HG03066 (cell line): ENCODE data around the gene ZBTB14.

Experiments used
- ATAC-seq: cut with Tn5 transposase; IDR thresholded peaks from one replicate; pipeline ENCODE4 v1.9.1; 2021; ENCODE audit warnings: low read depth; ENCODE audit not compliant: unreplicated experiment

The ZBTB14 gene, protein sequence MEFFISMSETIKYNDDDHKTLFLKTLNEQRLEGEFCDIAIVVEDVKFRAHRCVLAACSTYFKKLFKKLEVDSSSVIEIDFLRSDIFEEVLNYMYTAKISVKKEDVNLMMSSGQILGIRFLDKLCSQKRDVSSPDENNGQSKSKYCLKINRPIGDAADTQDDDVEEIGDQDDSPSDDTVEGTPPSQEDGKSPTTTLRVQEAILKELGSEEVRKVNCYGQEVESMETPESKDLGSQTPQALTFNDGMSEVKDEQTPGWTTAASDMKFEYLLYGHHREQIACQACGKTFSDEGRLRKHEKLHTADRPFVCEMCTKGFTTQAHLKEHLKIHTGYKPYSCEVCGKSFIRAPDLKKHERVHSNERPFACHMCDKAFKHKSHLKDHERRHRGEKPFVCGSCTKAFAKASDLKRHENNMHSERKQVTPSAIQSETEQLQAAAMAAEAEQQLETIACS

DNA sequence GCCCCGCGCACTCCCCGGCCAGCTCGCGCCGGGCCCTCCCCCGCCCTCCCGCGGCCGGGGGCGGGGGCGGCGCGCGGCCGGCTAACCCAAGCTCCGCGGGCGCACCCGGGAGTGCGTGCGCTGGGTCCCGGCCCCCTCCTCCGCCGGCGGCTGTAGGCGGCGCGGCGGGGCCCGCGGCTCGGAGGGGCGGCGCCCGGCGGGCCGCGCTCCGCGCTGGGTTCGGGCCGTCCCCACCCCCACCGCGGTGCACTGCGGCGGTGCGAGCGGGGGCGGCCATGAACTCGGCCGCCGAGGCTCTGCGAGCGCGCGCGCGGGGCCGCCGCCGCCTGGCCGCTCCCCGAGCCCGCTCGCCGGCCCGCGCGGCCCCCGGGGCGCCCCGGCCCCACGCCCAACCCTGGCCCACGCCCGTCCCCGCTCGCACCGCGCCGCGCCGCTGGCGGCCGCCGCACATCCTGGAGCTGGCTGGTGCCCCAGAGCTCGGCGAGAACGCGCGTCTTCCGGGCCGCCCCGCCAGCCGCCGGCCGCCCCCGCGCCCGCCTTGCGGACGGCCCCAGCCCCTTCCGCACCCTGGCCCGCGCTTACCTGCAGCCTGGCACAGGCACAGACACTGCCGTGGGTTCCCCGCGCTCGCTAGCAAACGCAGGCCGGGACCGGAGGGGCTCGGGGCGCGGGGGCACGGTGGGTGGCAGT is at the start of gene ZBTB14:
Gene ZBTB14 (minus strand): TSS at position 496 of the 690 bp plus-strand sequence. CDS start 2,480 bp downstream, outside the sequence.
- peak; percentile 28 for ATAC-seq

DNA sequence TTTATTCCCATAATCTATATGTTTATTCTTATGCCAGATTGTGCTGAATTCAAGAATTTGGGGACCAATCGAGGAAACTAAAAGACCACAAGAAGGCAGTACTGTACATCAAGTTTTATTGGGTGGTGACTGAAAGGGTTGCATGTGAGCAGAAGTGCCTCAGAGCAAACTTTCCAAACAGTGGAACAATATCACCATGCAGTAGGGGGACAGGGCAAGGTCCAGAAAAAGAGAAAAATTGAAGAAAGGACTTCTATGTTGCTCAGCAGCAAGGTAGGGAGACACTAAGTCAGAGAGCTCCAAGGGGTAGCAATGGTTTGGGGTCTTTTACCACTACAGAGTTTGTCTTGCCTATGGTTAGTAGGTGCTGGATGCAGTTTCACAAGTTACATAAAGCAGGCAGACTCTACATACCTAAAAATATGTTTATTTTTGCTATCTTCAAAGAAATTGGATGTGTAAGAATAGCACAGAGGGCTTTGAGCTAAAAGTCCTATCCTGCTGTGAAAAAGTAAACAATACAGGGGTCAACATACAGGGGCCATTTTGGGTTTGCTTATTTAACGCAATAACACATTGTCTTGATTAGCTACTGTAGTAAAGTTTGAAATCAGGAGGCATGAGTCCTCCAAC is 43.8 kb upstream of the ZBTB14 start:
- no peak for ATAC-seq

DNA sequence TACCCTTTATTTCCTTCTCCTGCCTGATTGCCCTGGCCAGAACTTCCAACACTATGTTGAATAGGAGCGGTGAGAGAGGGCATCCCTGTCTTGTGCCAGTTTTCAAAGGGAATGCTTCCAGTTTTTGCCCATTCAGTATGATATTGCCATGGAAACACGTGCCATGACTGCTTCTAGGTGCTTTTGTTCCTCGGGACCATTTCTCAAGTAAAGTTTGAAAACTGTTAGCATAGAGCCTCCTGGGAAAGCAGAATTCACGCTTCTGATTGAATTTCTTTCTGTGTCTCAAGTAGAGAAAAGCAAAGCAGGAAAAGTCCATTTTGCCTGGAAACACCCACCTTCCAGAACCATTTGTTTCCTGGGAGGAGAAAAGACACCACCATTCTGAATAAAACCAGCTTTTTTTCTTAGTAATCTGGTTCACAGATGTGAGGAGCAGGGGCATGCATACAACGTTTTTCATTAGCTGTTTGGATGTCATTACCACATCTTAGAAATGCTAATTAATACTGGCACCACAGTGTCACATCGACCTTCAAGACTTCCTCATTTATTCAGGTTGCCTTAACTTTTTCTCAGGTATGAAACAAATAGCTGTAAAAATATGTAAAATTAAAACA is 39.0 kb upstream of the ZBTB14 start:
- no peak for ATAC-seq

DNA sequence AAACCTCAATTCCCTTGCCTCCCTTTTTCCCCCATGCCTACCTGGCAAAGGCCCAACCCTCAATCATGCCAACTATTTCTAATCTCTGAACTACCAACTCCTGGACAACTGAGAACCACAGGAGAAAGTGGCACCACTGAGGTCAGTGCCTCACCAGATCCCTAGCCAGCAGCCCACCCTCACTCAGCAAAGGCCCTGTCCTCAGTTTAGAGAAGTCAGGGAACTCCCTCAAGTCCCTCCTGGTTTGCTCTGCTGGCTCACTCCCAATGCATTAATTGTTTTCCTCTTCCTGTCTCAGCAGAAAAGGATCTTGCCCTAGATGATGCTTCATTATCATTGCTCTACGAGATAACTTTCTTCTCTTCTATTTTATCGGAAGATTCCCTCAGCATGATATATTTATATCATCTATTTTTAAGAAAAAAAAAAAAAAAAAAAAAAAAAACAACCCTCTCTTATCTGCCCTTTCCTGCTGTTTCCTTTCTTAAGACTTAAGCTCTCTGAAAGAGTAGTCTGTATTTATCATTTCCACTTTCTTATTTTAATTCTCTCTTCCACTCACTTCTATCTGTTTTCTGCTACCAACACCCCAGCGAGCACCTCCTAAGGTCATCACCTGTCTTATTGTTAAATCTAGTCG is 22.7 kb upstream of the ZBTB14 start:
- no peak for ATAC-seq

DNA sequence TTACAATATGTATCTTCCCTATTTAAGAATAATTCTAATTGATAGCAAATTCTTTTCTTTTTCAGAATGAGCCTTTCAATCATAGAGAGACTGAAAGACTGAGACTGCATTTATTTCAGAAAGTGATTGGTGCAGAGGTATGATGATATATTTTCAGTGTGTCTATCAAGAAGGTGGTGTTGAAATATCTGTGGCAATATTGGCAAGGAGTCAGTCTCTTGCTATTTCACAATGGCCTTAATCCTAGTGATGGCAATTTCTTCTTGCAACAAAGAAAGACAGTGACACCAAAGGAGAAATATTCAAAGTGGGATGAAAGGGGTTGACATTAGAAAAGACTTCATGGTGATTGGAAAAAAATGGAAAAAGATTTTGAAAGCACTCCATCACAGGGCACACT is 21.7 kb upstream of the ZBTB14 start:
- no peak for ATAC-seq

DNA sequence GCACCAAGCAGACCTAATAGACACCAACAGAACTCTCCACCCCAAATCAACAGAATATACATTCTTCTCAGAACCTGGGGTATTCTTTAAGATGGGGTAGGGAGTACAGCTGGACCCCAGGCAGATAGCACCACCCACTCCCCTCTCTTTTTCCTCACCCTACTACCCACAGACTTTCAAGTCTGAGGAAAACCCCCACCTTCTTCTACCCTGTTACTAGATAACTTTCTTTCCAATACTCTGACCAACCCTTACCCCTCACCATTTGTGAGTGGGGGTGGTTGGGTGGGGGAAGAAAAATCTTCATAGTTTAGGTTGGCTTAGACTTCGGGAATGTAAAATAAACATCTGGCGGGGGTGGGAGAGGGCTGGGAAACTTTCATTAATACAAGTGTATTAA is 20.3 kb upstream of the ZBTB14 start:
- ATAC-seq: no peak

DNA sequence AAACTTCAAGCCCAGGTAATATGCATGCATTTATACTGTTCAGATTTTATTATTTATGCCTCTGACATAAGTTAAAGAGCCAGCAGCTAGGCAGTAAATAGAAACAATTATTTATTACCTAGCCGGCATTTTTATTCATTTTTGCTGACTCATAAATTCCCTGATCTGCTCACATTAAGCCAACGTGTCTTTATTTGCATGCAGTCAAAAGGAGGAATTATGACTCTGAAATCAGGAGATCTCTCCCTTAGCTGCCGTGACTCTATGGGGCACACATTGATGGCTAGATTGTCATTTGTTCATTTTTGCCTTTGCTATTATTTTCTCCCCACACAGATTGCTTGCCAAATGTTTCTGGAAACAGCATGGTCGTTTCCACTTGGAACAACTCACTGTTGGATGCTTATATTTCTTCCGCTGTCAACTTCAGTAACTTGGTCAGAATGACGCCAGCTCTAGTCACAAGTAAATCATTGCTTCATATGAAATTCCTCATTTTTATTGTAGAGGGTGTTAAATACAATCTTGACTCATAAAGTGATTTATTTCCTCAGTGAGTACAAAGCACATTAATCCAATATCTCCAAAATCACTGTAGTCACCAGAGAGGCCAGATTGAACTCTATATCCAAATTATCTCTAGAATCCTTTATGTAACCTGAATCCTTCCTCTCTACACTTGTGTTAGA is 15.9 kb upstream of the ZBTB14 start:
- ATAC-seq: no peak

DNA sequence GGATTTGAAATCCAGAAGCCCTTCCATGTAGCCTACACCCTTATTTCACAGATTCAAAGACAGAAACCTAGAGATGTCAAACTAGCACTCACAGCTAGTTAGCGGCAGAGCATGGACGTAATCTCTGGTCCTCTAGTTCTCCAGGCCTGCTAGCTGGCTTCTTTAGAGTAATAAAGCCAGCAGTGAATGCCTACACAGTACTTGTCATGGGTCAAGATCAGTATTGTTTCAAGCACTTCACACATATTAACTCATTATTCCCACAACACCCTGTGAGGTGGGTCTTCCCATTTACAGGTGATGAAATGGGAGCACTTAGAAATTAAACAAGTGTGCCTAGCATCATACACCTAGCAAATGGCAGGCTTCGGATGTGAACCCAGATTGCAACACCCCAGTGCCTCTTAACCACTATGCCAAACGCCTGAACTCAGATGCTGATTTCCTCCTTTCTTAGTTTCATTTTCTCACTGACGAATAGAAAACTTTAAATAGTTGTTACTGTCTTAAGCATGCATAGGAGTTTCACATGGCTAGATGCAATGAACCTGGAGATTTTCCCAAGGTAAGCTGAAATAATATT is 14.5 kb upstream of the ZBTB14 start:
- ATAC-seq: peak; percentile 97

DNA sequence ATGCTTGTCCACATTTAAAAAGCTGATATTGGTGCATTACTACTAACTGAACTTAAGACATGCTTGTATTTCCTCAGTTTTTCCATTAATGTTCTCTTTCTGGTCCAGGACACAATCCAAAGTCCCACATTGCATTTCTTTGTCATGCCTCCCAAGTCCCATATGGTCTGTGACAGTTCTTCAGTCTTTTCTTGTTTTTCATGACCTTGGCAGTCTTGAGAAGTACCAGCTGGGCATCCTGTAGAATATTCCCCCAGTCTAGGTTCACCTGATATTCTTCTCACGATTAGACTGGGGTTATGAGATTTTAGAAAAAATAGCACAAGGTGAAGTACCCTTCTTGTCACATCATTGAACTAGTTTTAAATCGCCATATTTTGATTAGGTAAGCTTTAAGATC is 10.3 kb upstream of the ZBTB14 start:
- ATAC-seq: no peak

DNA sequence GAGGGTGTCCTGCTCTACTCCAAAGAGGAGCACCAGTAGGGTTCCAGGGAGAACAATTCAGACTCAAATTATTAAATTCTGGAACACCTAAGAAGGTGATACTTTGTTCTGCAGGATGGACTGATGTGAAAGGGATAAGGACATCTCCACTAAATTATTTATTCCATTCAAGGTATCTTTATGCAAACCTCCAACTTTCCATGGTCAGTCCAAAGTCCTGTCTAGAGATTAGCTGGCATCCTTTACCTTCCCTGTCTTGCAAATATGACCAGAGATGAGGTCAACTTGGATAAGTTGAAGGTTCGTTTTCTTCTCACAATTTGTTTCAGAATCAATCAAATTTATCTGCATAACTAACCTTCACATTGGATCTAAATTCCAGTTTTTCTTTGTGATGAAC is 8.7 kb upstream of the ZBTB14 start:
- no peak for ATAC-seq

DNA sequence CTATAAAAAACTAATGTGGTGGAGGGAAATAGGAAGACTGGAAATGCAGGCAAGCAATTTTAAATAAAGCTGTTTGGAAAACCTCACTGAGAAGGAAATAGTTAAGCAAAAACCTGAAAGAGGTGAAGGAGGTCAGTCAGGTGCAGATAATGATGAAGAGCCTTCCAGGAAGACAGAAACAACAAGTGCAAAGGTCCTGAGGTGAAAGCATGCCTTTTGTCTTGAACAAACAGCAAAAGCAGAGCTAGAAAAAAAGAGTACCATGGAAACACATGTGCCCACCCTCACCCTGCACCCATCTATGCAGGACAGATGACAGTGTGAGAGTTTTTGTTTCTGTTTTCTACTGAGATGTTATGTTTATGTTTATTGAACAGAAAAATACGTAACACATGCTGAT is 8.1 kb upstream of the ZBTB14 start:
- ATAC-seq: no peak

DNA sequence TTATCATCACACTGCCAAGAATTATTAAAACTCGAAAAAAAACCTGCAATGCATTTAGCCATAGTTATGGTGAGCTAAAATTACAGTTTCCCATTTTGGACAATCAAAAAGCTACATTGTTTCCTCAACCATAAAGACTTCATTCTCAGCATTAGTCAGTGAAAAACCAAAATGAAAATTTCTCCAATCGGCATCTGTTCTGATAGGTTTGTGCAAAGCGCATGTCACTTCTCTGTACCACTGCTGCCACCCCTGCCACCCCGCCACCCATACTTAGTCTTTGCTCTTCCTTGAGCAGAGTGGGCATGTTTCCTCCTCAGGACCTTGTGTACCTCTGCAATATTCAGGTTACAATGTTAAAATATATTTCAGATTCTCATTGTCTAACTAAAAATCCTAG is 7.1 kb upstream of the ZBTB14 start:
- ATAC-seq: no peak

DNA sequence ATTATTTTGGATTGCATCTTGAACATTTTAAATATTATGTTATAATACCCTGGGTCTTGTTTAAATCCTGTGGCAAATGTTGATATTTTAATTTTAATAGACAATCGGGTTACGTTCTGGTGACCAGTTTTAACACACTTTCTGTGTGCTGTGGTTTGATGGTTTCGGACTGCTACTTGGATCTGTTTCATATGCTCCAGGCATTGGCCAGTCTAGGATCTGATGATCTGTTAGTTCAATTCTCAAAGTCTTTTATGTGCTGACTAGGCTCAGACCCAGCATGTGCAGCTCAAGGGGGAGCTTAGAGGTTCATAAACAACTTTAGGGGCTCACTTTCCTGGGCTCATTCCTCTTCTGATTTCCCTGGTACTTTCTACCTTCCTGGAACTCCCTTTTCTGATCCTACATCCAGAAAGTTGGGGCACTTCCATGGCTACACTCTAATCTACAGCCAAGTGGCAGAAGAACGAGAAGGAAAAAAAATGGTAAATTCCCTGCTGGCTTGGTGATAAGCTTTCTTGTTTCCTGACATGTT is 5.0 kb upstream of the ZBTB14 start:
- no peak for ATAC-seq

DNA sequence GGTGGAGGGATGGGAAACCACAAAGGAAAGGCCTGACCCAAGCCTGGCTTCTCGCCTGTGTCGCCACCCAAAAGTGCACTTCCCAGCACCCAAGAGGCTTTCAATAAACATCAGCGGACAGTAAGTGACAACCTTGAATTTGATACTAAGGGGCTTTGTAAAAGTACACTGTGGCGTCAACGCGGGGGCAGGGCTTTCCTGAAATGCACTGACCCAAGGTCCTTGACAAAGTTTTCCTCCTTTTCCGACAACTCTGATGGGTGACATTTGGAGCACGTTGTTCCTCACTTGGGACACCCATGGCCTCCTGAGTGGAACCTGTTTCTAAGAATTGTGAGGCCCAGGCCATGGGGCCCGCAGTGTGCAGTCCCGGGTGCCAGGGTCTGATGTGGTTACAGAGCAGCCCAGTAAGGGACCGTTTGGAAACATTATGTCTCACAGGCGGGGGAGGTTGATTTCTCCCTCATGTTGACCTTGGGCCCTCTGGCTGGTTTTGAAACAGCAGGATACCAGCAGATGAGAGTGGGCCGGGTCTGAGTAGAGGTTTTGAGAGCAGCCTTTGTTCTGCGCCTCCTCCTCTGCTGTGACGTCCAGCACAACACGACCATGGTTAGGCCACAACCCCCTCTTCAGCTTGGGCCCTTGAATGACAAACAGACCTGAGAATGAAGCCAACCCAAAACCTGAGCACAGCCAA is 2.8 kb upstream of the ZBTB14 start:
- ATAC-seq: no peak

DNA sequence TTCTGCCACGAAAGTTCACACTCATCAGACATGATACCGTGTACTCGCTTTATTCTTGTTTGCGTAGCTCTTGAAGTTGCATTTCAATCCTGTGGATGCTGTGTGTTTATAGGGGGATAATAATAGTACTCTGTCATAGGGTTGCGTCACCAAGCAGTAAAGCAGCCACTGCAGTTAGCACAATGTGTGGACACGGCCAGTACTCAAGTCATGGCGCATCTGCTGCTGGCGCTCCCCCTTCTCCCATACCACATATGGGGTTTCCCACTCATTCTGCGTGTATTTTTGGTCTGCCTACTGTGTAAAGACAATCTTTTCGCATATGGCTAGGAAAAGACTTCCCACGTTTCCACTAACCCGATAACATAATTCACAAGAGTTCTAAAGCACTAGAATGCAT is 2.1 kb upstream of the ZBTB14 start:
- no peak for ATAC-seq

DNA sequence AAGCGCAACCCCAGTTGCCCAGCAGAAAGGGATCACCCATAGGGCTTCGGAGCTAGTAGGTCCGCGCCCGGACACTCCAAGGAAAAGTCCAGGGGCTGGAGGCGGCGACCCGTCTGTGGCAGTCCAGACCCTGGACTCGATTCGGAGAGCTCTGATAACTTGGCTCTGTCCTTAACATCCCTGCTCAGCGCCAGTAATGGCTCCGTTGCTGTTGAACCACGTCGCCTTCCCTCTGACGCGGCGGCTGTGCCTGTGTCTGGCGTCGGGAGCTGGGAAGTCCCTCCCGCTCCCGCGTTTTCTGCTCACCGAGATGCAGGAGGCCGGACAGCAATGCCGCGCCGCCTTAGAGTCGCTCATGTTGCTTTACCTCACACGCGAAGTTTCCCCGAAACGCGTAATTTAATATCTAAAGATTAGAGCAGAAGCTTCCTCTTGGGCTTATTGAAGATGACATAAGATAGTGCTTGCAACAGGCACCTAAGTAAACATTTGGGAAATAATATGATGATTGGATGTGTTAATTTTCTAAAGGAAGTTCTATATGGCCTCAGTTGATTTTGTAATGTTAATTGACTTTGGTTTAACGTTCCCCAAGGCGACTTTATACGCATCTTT is 1.3 kb upstream of the ZBTB14 start:
- peak; percentile 2 for ATAC-seq

DNA sequence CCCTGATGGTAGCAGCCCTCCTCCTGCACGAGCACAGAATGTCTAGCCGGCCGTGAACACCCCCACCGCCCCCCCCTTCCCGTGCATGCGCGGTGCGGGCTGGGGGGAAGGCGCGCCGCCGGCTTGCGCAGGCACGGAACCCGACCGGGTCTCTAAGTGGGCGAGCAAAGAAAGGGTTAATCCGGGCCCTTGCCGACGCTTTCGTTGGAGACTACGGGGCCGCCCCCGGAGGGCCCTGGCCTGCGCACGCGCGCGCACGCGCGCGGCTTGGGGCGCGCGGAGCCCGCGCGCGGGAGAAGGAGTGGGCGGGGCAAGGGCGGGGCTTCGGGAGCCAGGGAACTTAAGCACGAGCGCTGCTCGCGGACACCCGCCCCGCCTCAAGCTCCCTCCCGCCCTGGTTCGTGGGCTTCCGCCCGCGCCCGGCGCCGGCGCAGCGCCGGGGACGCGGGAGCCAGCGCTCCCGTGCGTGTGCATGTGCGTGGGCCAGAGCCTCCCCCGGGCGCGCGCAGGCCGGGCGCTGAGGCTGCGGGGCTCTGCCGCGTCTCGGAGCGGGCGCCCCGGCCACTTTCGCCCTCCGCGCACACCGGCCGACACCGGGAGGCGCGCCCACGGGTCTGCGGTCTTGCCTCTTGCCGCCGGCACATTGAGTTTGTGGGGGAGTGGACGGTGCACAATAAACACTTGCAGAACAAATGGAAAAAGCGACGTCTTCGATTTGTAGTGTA is 617 bp upstream of the ZBTB14 start:
- ATAC-seq: peak; percentile 65
